Mesodermal cell (in vitro differentiated cells): Measurements from ENCODE around the gene ZNF385B.
A peak's percentile ranks its signal among the peaks of the same experiment; 100 is the strongest.

Experiments
- H3K27ac ChIP-seq: 2 replicates; pipeline ENCODE4 v1.7.0; 2013; ENCODE audit warnings: mild to moderate bottlenecking, low read depth, low read length, moderate library complexity; ENCODE audit not compliant: severe bottlenecking
- H3K36me3 ChIP-seq: 2 replicates; pipeline ENCODE4 v1.7.1; 2013; ENCODE audit warnings: mild to moderate bottlenecking, low read length, moderate library complexity; ENCODE audit not compliant: control insufficient read depth, insufficient read depth
- H3K4me1 ChIP-seq: one replicate; pipeline ENCODE4 v1.7.1; 2013; ENCODE audit warnings: mild to moderate bottlenecking, low read length; ENCODE audit not compliant: insufficient read depth, control insufficient read depth, poor library complexity, severe bottlenecking
- H3K4me3 ChIP-seq: 2 replicates; pipeline ENCODE4 v1.7.0; 2013; ENCODE audit warnings: low read length, control low read depth, mild to moderate bottlenecking; ENCODE audit not compliant: insufficient read depth, poor library complexity, severe bottlenecking; ENCODE audit errors: extremely low read depth
- H3K9me3 ChIP-seq: 2 replicates; pipeline ENCODE4 v1.7.1; 2013; ENCODE audit warnings: mild to moderate bottlenecking, low read length, moderate library complexity; ENCODE audit not compliant: control insufficient read depth
- WGBS, 2 experiments: methylation state at CpG; one replicate each; pipeline ENCODE4 v1.1.5; 2013; ENCODE audit warnings: missing lambda C conversion rate in 2 of 2; ENCODE audit not compliant: insufficient coverage in 2 of 2; 5-methylcytosine and 5-hydroxymethylcytosine counted together

ZNF385B gene

DNA sequence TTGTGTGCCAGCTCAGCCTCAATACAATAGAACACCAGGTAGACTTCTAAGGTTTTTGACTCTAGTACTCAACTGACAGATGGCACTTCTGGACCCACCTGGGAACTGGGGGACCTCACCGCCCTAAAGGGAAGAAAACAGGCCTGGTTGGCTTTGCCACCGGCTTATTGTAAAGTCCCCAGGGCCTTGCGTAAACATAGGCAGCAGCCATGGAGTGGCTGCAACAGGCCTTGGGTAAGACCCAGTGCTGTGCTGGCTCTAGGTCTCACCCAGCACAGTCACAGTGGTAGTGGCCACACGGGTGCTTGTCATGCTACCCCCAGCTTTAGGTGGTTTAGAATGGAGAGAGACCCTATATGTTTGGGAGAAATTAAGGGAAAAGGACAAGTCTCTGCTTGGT lies 366.1 kb downstream of the ZNF385B start:
- no peak overlapping the region for H3K4me3 ChIP-seq
- H3K4me1 ChIP-seq, result no peaks in the 10 kb centered on the region
- 91 to 95% methylated on average over 4 of the region's 4 CpGs for WGBS, 2 experiments

GRCh38 chr2:179488563-179488962 lies 372.8 kb downstream of the ZNF385B start:
- Histone ChIP-seq H3K4me1 (no peaks in the 10 kb centered on the region), H3K36me3 (no peaks in the 10 kb centered on the region), H3K27ac (no peak overlapping the region), H3K9me3 (no peaks in the 10 kb centered on the region), H3K4me3 (no peak overlapping the region)
- WGBS, 2 experiments, result no CpG with 5 or more reads among the region's 2 CpGs

More for the DNA sequence above, 366.1 kb downstream of the ZNF385B start:
- no peaks in the 10 kb centered on the region for H3K36me3 ChIP-seq
- H3K27ac ChIP-seq, result no peak overlapping the region
- no peaks in the 10 kb centered on the region for H3K9me3 ChIP-seq

DNA sequence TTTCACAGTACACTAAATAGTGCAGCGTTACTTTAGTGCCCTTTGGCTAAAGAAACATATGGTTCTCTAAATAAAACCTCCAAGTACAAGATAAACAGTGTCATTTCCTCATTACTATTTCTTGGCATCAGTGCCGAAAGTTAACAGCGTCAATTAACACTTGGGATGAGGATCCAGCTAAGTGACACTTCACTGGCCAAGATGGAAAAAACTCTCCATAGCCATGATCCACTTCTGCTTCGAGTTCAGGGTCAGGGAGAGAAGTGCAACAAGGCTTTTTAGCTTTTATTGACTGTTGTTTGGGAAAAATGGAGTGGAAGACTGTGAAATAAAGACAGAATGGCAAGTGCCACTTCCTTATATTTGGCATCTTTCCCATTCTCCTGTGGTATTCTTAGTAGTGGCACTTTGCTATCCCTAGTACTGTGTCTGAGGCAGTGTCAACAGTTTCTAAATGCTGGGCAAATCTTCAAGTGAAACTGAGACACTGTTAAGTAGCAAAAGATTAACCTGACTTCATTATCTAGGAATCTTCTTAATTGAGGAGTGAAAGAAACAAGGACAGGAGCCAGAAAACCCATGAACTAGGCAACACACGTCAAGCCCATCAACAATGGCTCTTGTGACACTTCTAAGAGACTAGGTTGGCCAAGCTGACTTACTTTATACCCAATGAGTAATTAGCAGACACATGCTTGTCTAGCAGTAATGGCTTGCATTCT lies 374.2 kb downstream of the ZNF385B start:
- WGBS, 2 experiments, result 80 to 88% methylated on average over 4 to 5 of the region's 5 CpGs
- no peaks in the 10 kb centered on the region for H3K4me1 ChIP-seq
- no peaks in the 10 kb centered on the region for H3K36me3 ChIP-seq
- H3K4me3 ChIP-seq, result no peak overlapping the region
- H3K27ac ChIP-seq, result no peak overlapping the region
- no peaks in the 10 kb centered on the region for H3K9me3 ChIP-seq

- Histone ChIP-seq H3K4me1 (no peaks in the 10 kb centered on the region), H3K9me3 (no peaks in the 10 kb centered on the region)
- WGBS, 2 experiments, result 85 to 92% methylated on average over 5 of the region's 6 CpGs
Observed at GRCh38 chr2:179483131-179483530, 378.3 kb downstream of the ZNF385B start.

DNA sequence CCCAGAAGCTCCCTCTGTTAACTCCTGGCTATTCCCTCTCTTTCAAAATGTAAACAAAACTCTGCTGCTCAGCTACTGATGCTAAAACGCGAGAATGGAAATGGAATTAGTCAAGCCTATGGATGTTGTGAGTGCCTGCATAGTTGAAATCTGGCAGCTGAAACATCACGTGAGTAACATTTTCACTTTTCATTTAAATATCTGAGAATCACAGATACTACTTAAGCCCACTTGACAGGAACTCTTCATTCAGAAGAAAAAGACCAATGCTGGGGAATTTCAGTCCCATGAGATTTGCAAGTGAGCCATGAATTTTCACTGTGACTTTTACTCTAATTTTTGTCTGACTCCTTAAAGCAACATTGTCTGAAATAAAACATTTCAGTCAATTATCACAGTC lies 381.5 kb downstream of the ZNF385B start:
- no peaks in the 10 kb centered on the region for H3K36me3 ChIP-seq
- no peak overlapping the region for H3K27ac ChIP-seq
- no peaks in the 10 kb centered on the region for H3K4me1 ChIP-seq
- no peak overlapping the region for H3K4me3 ChIP-seq
- no CpG with 5 or more reads among the region's 3 CpGs for WGBS, 2 experiments
- no peaks in the 10 kb centered on the region for H3K9me3 ChIP-seq

More at GRCh38 chr2:179483131-179483530, 378.3 kb downstream of the ZNF385B start:
- Histone ChIP-seq H3K27ac (no peak overlapping the region), H3K36me3 (no peaks in the 10 kb centered on the region), H3K4me3 (no peak overlapping the region)

DNA sequence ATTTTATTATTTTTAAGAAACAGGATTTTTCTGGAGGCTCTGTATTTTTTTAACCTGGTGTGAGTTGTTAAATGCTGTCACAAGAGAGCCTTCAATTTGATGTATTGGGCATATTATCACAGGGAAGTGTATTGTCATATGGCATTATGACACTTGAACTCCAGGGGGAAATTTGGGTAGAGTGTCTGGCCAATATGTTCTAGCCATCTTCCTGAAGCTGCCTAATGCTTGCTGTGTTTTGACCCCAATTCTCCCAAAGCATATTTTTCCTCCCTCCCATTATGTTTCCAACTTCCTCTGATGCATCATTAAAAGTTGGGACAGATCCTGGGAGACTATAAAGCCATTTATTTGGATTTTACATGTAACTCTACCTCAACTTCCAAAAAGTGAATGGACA lies 382.6 kb downstream of the ZNF385B start:
- no peaks in the 10 kb centered on the region for H3K9me3 ChIP-seq

GRCh38 chr2:179470992-179471391 lies 390.4 kb downstream of the ZNF385B start:
- WGBS, 2 experiments, result no CpG with 5 or more reads among the region's 2 CpGs
- Histone ChIP-seq H3K36me3 (no peaks in the 10 kb centered on the region), H3K4me1 (no peaks in the 10 kb centered on the region), H3K4me3 (no peak overlapping the region), H3K27ac (no peak overlapping the region), H3K9me3 (no peaks in the 10 kb centered on the region)

More for the DNA sequence above, 382.6 kb downstream of the ZNF385B start:
- Histone ChIP-seq H3K36me3 (no peaks in the 10 kb centered on the region), H3K4me3 (no peak overlapping the region), H3K27ac (no peak overlapping the region), H3K4me1 (no peaks in the 10 kb centered on the region)

- H3K36me3 ChIP-seq, result no peaks in the 10 kb centered on the region
- no peak overlapping the region for H3K4me3 ChIP-seq
- no peaks in the 10 kb centered on the region for H3K9me3 ChIP-seq
- 66 to 69% methylated on average over 3 of the region's 3 CpGs for WGBS, 2 experiments
- no peaks in the 10 kb centered on the region for H3K4me1 ChIP-seq
- H3K27ac ChIP-seq, result no peak overlapping the region
Observed at GRCh38 chr2:179470089-179470488, 391.3 kb downstream of the ZNF385B start.

GRCh38 chr2:179467960-179468359 lies 393.5 kb downstream of the ZNF385B start:
- no peaks in the 10 kb centered on the region for H3K36me3 ChIP-seq
- H3K27ac ChIP-seq, result no peak overlapping the region
- no peaks in the 10 kb centered on the region for H3K4me1 ChIP-seq
- 88% methylated on average over 1 of the region's 1 CpG; no CpG with 5 or more reads in 1 of the 2 experiments for WGBS, 2 experiments
- no peak overlapping the region for H3K4me3 ChIP-seq
- H3K9me3 ChIP-seq, result no peaks in the 10 kb centered on the region

- Histone ChIP-seq H3K36me3 (no peaks in the 10 kb centered on the region), H3K27ac (no peak overlapping the region), H3K4me1 (no peaks in the 10 kb centered on the region), H3K9me3 (peaks cover 2% of the 10 kb centered on the region), H3K4me3 (no peak overlapping the region)
Observed at GRCh38 chr2:179467111-179467510, 394.3 kb downstream of the ZNF385B start.

- H3K36me3 ChIP-seq, result no peaks in the 10 kb centered on the region
- H3K4me1 ChIP-seq, result no peaks in the 10 kb centered on the region
- peaks cover 29% of the 10 kb centered on the region for H3K9me3 ChIP-seq
- no peak overlapping the region for H3K4me3 ChIP-seq
- peak overlapping the region; percentile 95 for H3K27ac ChIP-seq
Observed at GRCh38 chr2:179461420-179461819, 400.0 kb downstream of the ZNF385B start.
